Body of pancreas (tissue), 4 donors: ENCODE results near the gene DDTL.

Source experiments
- POLR2A ChIP-seq, 3 donors: fragments of 450-650 bp; IDR thresholded peaks; one replicate each; pipeline ENCODE4 v1.6.1; 2016; ENCODE audit warnings: antibody characterized with exemption in 3 of 3, mild to moderate bottlenecking in 2 of 3
- TF ChIP-seq, protein P1 (sequence below), 7 experiments: fragments of 450-650 bp in 4 of 7; fragments of 200-600 bp in 3 of 7; sonication (generic) in 3 of 7; IDR thresholded peaks; one replicate each; pipeline ENCODE4 v1.5.1; 2016 to 2019; ENCODE audit warnings: antibody characterized with exemption in 7 of 7

DNA sequence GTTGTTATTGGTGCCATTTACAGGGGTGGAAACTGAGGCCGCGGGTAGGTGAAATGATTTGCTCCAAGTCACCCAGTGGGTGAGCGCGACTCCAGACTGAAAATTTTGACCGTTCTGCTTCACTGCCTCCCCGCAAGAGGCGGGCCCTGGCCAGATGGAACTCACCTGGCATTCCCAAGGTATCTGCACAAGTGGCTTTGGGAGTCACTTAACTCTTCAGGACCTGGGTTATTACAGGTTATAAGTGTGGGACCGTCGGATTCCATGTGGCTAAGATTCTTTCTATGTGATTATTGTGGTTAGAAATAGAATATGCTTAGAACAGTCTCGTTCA is 45.0 kb downstream of the DDTL start:
- TF ChIP-seq, protein P1, sequence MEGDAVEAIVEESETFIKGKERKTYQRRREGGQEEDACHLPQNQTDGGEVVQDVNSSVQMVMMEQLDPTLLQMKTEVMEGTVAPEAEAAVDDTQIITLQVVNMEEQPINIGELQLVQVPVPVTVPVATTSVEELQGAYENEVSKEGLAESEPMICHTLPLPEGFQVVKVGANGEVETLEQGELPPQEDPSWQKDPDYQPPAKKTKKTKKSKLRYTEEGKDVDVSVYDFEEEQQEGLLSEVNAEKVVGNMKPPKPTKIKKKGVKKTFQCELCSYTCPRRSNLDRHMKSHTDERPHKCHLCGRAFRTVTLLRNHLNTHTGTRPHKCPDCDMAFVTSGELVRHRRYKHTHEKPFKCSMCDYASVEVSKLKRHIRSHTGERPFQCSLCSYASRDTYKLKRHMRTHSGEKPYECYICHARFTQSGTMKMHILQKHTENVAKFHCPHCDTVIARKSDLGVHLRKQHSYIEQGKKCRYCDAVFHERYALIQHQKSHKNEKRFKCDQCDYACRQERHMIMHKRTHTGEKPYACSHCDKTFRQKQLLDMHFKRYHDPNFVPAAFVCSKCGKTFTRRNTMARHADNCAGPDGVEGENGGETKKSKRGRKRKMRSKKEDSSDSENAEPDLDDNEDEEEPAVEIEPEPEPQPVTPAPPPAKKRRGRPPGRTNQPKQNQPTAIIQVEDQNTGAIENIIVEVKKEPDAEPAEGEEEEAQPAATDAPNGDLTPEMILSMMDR (IDR thresholded peaks at IDR 0.05): no peak
- no peak for TF ChIP-seq POLR2A (IDR thresholded peaks at IDR 0.05)
